NOMO-1 treated with dmso at 0.1 percent for 144 hours (cell line): ENCODE results near the gene PAXIP1.

Source experiments
- DNase-seq: peaks from one replicate; lab custom pipeline; 2025; ENCODE audit not compliant: unreplicated experiment; lab: John Stamatoyannopoulos, UW

PAXIP1 gene

DNA sequence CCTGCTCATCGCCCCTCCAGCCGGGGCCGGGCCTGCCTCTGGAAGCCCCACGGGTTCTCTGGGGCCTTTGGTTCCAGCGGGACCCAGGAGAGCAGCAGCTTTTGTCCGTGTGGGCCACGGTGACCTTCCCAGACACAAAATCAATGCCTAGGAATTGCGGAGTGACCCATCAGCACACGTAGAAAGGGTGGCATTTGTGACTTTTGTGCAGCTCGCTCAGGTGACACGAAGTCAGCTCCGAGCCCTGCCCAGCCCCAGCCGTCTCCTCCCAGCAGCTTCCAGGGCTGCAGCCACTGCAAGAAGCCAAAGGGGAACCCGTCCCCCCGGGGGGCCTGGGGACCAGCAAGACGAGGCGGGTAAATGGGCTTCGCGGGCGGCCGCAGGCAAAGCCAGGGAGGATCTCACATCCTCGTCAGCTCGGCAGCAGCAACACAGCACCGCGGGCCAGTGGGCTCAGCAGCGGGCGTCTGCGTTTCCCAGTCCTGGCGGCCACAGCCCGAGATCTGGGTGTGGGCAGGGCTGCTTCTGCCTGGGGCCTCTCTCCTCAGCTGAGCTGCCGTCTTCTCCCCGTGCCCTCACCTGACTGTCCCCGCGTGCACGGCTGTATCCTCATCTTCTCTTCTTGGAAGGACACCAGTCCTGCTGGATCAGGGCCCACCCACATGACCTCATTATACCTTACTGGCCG lies 88.5 kb downstream of the PAXIP1 start:
- DNase-seq = no peak

DNA sequence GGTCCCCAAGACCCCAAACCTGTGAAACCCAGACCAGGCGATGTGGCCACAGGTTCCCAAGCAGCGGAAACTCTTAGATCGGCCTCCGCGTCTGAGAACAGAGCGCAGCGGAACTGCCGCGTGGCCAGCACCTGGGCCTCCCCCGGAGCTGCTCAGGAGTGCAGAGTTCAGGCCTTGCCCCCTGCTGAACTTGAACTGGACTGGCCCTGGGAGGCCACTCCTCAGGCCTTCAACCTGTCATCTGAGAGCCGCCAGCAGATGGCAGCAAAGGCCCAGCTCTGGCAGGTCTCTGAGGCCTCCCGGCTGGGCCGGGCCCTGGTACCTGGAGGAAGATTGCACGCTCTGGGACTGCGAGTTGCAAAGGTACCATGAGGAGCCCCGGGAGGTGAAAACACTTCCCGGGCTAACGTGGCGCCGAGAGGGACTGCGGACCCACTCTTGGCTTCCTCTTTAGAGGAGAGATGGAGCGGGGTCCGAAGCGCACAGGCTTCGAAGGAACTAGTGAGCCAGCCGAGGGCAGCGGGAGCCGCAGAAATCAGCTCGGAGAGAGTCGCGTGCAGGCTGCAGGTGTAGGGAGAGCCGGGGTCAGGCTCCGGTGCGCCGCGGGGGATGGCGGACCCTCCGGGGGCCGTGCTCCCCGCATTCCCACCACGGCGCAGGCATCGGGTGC lies 89.2 kb downstream of the PAXIP1 start:
- peak; percentile 16 for DNase-seq

- DNase-seq = no peak
Observed at GRCh38 chr7:154912871-154913637, 89.9 kb downstream of the PAXIP1 start.

GRCh38 chr7:154911862-154912455 lies 91.0 kb downstream of the PAXIP1 start:
- no peak for DNase-seq

GRCh38 chr7:154911411-154911810 lies 91.5 kb downstream of the PAXIP1 start:
- no peak for DNase-seq

DNA sequence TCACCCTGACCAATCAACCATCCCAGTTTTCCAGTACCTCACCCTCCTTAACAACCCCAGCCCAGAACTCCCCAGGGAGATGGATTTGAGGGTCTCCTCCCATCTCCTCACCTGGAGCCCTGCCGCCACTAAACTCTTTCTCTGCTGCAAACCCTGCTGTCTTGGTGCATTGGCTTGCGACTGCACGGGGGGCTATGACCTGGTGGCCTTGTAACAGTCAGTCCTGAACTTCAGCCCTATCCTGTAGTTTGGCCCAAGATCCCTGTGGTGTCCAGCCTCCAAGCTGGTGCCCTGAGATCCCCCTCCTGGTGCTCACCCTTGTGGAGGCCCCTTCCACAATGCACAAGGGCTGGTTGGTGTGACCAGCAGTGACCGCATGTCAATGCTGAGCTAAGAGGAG lies 91.9 kb downstream of the PAXIP1 start:
- no peak for DNase-seq

DNA sequence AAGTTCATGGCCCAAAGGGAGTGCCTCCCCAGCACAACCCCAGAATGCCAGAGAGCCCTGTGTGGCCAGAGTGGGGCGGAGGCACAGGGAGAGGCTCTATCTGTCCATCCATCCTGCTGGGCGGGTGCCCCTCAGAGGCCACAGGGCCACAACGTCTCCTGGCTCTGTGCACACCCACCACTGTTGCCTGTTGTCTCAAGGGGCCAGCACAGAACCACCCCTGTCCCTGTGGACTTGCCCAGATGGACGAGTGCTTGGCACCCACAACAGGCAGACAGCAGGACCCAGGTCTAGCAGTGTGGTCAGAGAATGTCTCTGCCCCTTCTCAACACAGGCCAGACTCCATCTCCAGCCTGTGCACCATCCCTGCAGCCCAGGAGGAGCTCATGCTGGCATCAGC lies 92.8 kb downstream of the PAXIP1 start:
- no peak for DNase-seq

GRCh38 chr7:154909241-154910105 lies 93.5 kb downstream of the PAXIP1 start:
- no peak for DNase-seq

- DNase-seq = no peak
Observed at GRCh38 chr7:154907651-154908620, 95.0 kb downstream of the PAXIP1 start.

GRCh38 chr7:154906736-154907355 lies 96.1 kb downstream of the PAXIP1 start:
- no peak for DNase-seq

GRCh38 chr7:154906201-154906600 lies 96.7 kb downstream of the PAXIP1 start:
- no peak for DNase-seq

- DNase-seq = no peak
Observed at GRCh38 chr7:154905615-154906014, 97.3 kb downstream of the PAXIP1 start.

- no peak for DNase-seq
Observed at GRCh38 chr7:154905146-154905545, 97.8 kb downstream of the PAXIP1 start.

DNA sequence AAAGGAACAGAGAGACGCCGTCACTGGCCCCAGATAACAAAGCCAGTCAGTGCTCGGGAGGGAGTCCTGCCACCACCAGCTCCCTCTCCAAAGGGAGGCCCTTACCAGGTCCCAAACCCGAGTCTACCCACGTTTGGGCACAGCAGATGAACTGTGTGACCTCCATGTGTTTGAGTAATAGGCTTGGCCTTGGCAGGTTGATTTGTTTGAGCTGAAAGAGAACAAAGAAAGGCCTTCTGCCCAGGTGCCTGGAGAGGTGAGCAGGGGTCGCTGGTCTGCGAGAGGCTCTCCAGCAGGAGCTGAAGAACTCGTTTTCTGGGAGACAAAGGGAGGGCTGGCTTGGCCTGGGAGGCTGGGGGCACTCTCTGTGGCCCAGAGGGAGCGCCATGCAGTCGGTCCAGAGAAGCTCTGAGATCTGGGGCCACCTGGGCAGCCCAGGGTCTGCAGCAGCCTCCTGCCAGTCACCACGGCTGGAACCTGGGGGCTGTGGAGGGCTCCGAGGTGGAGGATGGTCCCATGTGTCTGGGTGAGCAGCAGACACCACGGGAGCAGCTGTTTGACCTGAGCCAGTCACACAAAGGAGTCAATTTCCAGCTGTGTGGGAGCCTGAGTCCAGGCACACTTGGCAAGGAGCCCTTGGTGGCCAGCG lies 99.7 kb downstream of the PAXIP1 start:
- DNase-seq = no peak

DNA sequence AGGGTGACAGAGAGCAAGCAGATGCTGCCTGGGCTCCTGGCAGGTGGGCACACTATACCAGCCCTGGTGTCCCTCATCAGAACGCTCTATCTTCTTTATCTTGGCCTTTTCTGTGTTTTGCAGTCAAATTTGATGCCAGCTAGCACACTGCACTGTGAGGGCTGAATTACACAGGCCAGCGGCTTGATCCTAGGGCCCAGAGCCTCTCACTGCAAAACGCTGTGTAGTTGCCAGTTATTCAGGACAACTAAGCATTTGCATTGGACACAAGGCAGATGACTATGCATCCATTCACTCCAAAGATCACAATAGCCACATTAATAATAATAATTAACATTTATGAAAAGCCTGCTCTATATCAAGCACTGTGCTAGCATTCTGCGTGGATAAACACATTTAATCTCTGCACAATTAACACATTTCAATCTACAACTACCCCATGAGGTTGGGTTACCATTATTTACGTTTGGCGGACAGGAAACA lies 100.3 kb downstream of the PAXIP1 start:
- DNase-seq = no peak

DNA sequence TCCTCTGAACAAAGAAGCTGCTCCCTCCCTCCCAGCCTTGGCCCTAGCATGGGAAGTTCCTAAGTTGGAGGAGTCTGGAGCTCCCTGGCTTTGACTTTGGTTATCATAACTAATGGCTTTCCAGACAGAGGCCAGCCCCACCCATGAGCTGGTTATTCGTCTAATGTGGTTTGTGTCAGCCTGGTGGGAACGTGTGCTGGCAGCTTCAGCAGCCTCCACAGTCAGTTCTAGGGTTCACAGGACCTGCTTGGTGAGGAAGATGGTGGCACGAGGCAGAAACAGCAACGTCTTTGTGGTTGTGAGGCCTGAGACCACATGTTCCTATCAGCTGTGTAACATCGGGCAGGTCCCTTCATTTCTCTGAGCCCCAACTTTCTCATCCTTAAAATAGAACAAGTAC lies 103.1 kb downstream of the PAXIP1 start:
- DNase-seq = no peak

GRCh38 chr7:154898973-154899855 lies 103.7 kb downstream of the PAXIP1 start:
- DNase-seq = no peak
